Suppressor macrophage treated with lipopolysaccharide for 4 hours (primary cell): ENCODE data around the gene IGFL3.
"Not testable (repeated sequence)": the region's sequence is repeated elsewhere in the genome, so short reads cannot be mapped to it uniquely, and the experiment has no call there.

Experiments
- DNase-seq: peaks from one replicate; pipeline ENCODE4 v3.0.0-alpha.2; 2020

IGFL3 gene

DNA sequence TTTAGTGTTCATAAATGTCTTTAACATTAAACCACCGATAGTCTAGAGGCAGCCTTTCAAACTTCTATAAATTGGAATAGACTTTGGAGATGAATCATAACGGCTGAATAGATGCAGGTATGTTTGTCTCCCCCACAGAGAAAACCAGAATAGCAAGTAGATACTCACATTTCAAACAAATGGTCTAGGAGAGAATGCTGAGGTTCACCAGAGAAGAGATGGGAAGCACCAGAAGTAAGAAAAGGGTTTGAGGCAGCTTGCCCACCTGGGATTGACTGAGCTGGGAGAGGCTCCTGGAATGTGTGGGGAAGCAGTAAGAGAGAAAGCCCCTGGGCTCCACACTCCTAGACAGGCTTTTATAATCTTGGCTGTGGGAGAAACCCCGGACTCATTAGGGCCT lies 6.4 kb downstream of the IGFL3 start:
- no peak for DNase-seq

DNA sequence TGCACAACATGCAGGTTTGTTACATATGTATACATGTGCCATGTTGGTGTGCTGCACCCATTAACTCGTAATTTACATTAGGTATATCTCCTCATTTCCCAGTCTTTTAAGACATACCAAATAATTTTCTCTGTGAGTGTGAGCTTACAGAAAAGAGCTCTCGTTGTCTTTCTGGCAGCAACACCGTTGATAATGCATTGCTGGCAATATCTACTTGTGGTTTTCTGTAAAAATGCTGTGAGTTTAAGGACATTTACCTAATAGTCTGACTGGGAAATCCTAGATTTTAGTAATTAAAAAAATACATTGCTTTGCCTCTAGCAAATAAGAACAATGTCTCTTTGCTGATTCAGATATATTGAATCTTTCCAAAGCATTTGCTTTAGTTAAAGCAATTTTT lies 8.4 kb downstream of the IGFL3 start:
- DNase-seq = no peak

GRCh38 chr19:46115396-46116106 lies 8.9 kb downstream of the IGFL3 start:
- peak; percentile 27 for DNase-seq

- DNase-seq = peak; percentile 9
These were observed 10.8 kb downstream of the IGFL3 start for GRCh38 chr19:46113726-46114125.

GRCh38 chr19:46112527-46112926 lies 12.0 kb downstream of the IGFL3 start:
- no peak for DNase-seq

DNA sequence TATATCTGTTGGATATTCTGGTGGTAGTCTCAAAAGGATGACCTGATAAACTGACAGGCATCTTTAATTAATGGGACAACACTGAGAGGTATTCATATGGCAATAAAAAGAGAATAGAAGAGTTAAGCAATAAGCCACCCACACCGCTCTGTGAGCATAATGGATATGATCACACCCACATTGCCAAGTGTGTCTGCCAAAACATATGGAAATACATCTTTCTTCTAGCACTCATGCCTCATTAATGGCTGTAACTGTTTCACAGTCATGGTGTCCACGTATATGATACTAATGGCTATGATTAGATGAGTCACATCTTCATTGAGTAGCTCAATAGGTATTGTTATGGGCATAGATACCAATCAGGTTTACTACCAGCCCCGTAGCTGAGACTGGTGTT lies 13.1 kb downstream of the IGFL3 start:
- no peak for DNase-seq

DNA sequence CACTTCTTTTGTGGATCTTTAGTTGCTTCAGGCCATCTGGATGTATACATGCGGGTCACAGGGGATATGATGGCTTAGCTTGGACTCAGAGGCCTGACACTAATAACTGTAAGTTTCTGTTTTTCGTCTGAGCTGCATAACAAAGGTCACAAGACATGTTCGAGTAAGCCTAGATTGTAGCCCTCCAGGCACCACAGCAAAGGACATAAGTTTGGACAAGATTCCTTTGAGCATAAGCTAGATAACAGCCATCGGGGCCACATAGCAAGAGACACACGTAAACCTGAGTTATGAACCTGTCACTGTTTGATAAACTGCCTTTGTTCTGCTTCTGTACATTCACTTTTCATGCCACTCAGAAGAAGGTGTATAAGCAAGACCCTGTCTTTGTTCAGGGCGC lies 14.6 kb downstream of the IGFL3 start:
- DNase-seq = no peak

DNA sequence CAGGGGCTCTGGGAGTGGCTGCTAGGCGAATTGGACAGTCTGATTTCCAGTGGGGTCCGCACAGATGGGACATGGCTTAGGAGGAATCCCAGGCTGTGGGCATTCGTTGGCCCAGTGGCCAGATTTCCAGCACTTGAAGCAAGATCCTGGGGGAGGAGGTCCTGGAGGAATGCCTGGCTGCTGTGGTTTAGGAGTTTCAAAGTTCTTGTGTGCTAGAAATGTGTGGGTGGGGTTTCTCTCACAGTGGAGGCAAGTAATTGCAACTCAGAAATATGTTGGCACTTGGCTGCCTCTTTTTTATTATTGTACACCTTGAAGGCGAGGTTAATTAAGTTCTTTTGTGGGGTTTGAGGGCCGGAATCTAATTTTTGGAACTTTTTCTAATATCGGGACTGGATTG lies 17.1 kb downstream of the IGFL3 start:
- no peak for DNase-seq

- DNase-seq = not testable (repeated sequence)
These were observed 22.2 kb downstream of the IGFL3 start for GRCh38 chr19:46102333-46102732.

- DNase-seq = no peak
These were observed 23.2 kb downstream of the IGFL3 start for GRCh38 chr19:46101293-46101692.

DNA sequence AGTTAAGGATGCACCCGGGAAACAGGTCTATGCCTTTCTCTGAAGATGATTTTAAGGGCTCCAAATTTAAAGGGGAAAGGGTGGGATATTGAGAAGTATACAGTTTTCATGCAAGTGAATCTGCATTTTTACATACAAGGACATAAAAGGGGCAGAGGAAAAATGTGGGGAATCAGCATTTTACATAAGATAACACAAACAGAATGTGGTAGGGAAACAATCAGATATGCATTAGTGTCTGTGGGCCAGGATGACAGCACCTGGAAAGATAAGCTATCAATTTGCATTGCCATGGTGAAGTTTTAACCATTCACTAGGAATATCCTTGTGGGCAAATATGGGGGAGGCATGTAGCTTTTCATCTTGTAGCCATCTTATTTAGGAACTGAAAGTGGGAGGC lies 24.1 kb downstream of the IGFL3 start:
- DNase-seq = no peak

GRCh38 chr19:46090444-46090843 lies 34.0 kb downstream of the IGFL3 start:
- DNase-seq = no peak

- no peak for DNase-seq
These were observed 35.1 kb downstream of the IGFL3 start for GRCh38 chr19:46089432-46089831.

GRCh38 chr19:46088101-46088500 lies 36.4 kb downstream of the IGFL3 start:
- no peak for DNase-seq

- DNase-seq = no peak
These were observed 38.6 kb downstream of the IGFL3 start for GRCh38 chr19:46085888-46086287.

- DNase-seq = no peak
These were observed 41.8 kb downstream of the IGFL3 start for GRCh38 chr19:46082728-46083050.

DNA sequence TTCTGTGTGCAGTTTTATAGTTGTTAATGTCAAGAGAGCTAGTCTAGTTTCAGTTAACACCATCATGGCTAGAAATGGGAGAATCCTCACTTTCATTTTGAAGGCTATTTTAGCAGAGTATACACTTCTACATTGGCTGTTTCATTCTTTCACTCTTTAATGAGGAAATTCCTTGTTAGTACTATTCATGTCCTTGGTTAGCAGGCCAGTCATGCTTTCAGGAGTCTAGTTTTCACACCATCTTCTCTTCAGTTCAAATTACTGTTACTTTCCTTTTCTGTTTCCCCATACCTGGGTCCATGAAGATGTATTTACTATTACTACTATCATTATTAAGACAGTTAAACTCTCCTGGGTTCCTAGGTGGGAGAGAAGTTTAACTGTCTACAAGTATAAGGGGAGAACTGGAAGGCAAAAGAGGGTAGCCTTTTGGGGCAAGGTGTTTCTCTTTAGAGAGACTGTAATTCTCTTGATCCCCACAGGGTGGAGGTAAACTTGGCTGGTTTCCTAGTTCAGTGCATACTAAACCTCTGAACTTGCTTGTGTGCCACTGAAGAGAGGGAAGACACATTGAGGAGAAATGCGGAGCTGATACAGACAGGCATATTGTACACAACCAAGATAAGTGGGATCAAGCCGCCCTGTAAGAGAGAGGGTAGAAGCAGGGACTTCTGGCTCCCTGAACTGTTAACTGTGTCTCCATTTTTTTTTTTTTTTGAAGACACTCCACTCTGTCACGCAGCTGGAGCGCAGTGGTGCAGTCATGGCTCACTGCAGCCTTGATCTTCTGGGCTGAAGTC lies 42.4 kb downstream of the IGFL3 start:
- DNase-seq = peak; percentile 56

DNA sequence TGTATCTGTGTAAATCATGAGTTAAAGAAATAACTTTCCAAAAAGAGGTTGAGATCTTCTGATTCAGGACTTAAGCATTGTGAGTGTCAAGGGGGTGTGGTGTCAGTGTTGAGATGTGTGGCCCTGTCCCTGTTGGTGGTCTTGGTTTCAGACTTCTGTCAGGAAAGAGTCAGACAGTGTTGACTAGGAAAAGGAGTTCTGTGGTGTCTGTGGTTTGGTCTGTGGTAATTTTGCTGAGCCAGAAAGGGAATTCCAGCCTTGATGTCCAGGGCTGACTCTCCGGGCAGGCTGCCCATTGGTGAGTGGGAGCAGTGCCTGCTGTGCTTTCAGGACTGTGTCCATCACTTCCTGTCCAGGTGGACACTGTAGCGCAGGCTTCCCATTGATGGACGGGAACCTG lies 43.9 kb downstream of the IGFL3 start:
- no peak for DNase-seq

GRCh38 chr19:46079576-46079975 lies 44.9 kb downstream of the IGFL3 start:
- DNase-seq = no peak

- peak; percentile 61 for DNase-seq
These were observed 45.7 kb downstream of the IGFL3 start for GRCh38 chr19:46078573-46079332.

- no peak for DNase-seq
These were observed 46.7 kb downstream of the IGFL3 start for GRCh38 chr19:46077815-46078167.

DNA sequence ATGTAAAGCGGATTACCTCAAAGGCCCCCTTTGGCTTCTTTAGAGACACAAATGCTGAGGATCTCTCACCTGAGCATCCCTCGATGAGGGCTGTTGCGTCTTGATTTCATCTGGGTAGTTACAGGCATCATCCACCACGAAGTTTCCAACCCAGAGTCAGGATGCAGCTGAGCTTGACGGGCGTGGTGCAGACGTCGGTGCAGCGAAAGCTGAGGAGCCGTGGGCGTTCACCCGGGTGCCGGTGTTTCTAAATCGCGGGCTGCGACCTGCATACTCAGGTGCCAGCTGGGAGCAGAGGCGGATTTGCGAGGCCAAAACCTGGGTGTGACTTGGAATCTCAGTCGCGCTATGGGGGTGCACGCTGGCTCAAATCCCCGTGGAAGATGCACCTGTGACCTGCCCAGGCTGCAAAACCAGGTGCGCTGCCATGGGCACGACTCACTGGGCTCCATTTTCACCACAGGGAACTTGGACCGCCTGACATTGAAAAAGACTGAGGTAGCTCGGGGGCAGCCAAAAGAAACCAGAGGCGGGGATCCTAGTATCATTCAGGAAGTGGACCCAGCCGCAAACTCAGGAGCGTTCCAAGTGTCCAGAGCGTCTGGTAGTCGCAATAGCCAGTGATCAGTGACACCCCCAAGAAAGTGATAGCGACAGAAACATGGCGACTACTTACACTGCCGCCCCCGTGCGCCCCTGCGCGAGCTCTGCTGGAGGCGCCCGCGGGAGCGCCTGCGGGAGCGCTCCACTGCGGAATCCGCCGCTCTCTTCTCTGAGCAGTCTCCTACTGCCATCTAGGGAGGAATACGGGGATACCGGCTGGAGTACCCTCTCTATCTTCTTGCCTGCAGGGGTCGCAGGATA lies 47.3 kb downstream of the IGFL3 start:
- peak; percentile 84 for DNase-seq
